DMS53 treated with DMSO at 0.1 percent for 48 hours (cell line): ENCODE measurements around the gene C1orf87.
A peak's percentile ranks its signal among the peaks of the same experiment; 100 is the strongest.

Source experiments
- DNase-seq: peaks from one replicate; lab custom pipeline; 2025; ENCODE audit not compliant: unreplicated experiment; lab: John Stamatoyannopoulos, UW

Gene C1orf87, protein sequence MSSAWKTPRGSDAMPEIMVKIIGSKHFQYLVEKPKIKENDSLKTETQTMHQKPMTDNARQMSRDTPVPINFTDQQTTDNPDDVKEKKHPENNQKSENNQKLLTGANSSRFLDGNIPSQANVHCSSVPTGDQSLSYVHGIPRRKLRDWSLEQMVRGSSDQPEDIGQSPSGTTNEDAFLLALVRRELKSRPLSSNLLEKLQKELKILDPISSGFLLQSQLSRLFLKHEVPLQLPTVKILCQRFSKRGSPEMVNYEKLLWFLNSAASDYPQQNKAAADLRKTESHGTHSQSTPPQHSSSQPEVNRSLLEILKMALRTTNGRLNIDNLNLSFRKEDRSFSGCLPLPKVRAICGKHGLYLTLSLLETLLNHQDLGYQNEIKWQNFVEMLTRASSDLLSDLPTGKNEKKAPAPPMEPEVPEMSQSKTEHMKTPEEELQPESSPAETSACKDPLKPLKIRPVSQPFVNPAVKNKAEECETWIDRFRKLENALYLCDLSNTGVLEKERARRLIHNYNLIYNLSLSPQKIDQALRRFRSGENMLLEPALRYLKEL

GRCh38 chr1:60073605-60074278 lies at the start of gene C1orf87:
TSS of gene C1orf87 (minus strand) at chr1:60073770. CDS start at chr1:60072643, 1,127 bp downstream.
- peak; percentile 13 for DNase-seq

GRCh38 chr1:60118085-60118484 lies 44.5 kb upstream of the C1orf87 start:
- no peak for DNase-seq

GRCh38 chr1:60114745-60115318 lies 41.3 kb upstream of the C1orf87 start:
- no peak for DNase-seq

- DNase-seq, result no peak
These were observed 40.0 kb upstream of the C1orf87 start for GRCh38 chr1:60113596-60113995.

DNA sequence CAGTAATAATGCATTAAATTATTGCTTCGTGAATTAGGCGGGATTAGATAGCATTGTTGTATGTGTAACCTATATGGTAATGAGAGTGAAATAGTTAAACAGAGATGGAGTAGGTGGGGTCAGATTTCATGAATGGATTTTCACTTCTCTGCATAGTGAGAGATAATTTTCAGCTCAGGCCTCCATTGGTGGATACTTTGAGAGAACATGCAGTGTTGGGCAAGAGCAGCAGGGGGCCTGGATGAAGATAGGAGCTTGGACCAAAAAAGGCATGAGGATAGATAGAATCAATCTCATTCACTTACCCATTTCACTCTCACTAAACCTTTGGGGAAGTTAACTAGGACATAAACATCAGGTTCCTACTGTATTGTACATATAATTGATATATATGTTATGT lies 39.5 kb upstream of the C1orf87 start:
- DNase-seq, result no peak

DNA sequence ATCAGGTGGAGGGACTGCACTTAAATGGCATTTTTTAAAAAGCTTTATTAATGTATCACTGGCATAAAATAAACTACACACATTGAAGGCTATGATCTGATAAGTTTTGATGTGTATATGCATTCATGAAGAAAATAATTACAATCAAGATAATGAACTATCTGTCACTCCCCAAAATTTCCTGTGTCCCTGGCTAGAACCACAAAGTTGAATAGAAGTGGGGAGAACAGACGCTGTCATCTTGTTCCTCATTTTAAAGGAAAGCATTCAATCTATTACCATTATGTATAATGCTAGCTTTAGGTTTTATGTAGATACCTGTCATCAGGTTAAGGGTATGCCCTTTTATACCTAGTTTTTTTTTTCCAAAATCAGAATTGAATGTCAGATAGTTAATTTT lies 38.1 kb upstream of the C1orf87 start:
- no peak for DNase-seq

GRCh38 chr1:60111118-60111517 lies 37.5 kb upstream of the C1orf87 start:
- DNase-seq, result no peak

DNA sequence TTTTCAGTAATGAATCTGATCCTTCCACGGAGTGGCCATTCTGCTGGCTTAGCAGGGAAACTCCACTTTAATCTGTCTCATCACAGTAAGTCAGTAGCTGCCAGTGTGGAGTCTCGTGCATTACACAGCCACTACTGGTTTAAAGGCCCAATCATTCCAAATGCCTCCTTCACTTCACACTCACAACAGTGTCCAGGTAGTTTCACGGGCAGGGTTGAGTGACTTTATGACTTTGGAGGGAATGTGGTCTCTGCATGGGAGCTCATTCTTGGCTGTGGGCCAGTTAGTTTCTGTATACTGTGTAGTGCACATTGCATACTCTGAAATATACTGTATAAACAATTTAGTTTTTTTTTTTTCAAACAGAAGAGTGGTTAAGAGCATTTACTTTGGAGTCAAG lies 34.6 kb upstream of the C1orf87 start:
- no peak for DNase-seq

GRCh38 chr1:60103186-60103585 lies 29.6 kb upstream of the C1orf87 start:
- no peak for DNase-seq

DNA sequence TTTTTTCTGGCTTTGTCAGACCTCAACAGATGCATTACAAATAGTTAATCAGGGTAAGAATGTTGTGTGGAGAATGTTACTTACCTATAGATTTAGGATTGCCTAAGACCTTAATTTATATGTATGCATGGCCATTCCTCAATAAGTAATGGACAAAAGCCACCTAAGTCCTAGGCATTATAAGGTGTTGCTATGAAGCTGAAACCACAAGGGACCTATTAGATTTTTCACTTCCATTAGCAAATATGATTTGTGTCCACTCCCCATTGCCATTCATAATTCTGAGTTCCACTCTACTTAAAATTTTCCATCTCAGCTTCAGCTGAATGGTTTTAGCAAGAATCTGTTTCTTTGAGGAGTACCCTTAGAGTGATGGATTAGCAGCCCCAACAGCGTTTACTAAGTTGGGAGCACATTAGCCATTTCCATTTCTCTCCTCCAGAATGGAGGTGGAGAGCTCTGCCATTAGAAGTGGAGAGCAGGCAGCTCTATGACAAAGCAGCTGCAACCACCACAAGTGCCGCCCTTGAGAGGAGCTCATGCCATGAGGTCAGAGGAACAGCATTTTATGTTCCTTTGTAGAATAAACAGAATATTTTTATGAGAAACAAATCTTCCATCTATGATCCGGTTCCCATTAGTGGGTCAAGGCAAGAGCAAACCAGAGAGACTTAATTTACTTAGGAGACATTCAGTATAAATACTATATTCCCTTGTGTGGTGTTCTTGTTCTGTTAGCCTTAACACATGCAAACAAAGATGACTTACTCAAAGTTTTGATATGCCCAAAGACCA lies 28.9 kb upstream of the C1orf87 start:
- no peak for DNase-seq

- no peak for DNase-seq
These were observed 27.9 kb upstream of the C1orf87 start for GRCh38 chr1:60101516-60101915.

DNA sequence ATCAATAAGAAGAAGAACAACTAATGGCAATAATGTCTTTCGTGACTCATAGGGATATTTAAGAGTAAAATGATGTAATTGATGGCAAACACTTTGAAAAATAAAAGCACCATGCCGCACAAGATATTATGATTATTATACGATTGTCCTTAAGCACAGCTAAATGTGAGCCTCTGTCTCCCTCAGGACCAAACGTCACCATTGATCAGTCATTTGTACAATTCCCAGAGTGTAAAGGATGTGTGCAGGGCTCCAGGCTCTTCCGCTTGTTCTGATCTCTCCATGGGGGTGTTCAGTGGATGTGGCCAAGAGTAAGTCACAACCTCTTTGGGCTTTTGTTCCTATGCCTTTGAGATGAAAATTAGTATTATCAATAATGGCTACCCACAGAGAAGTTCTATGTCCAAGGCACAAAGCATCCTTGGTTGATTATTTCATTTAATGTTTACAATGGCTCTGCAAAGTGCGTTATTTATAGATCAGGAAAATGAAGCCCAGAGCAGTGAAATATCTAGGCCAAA lies 17.7 kb upstream of the C1orf87 start:
- no peak for DNase-seq

DNA sequence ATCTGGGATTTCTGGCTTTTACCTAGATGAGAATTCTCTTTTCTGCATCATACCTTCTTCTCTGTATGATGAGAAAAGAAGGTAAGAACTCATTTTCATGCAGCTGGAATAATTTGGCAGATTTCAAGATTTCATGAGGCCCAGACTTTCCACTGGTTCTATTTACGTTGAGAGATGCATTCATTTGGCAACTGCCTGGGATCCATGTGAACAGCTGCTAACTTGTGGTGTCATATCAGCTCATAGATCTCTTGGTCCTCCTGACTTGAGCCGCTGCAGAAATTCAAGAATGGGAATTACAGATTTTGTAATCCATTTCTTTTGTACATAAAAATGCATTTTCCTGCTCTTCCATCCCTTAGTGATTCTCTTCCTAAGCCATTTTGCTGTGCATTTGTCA lies 17.1 kb upstream of the C1orf87 start:
- DNase-seq, result no peak

GRCh38 chr1:60088620-60089155 lies 15.1 kb upstream of the C1orf87 start:
- DNase-seq, result no peak

GRCh38 chr1:60087681-60088080 lies 14.1 kb upstream of the C1orf87 start:
- DNase-seq, result no peak

DNA sequence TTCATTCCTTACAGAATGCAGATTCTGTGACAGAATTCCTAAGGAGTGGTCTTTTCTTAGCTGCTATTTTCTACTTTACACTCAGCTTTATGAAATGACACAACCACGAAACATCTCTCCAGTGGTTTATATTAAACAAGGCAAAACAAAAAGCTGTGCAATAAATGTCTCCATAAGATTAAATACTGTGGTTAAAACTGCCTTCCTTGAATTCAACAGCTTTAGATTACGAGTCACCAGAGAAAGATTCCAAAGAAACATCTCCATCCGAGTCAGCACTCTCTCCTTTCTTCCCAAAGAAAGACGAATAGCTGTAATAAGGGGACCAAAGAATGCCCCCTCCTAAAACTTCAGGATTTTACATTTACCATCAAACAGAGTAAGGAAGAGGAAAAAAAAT lies 4.6 kb upstream of the C1orf87 start:
- no peak for DNase-seq

GRCh38 chr1:60071296-60071695 lies 2.3 kb downstream of the C1orf87 start:
- DNase-seq, result no peak

GRCh38 chr1:60069691-60070090 lies 3.9 kb downstream of the C1orf87 start:
- DNase-seq, result no peak

DNA sequence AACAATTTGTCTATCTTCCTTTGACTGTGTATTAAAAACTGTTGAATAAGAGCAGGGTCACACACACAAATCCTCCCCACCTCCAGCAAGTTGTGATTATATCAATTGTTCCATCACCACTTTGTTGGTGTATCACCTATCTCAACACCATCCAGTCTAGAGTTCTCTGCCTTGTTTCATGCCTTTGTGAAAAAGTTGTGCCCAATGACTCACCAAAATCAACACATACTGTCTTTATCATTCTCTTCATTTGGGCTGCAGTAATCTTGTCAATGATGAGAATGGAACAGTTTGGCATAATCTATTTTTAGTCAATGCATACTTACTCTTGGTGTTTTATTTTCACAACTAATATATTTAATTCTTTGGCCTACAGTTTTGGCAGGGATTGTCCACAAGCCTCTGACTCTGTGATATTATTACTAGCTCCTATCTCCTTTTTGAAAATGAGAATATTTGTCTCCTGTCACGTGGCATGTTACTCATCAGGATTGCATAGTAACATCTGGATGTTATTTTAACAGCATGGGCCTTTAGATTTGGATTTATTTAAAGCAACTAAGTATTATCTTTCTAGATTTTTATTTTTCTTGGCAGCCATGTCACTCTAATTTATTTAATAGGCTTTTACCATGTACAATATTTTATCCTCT lies 5.1 kb downstream of the C1orf87 start:
- DNase-seq, result no peak

DNA sequence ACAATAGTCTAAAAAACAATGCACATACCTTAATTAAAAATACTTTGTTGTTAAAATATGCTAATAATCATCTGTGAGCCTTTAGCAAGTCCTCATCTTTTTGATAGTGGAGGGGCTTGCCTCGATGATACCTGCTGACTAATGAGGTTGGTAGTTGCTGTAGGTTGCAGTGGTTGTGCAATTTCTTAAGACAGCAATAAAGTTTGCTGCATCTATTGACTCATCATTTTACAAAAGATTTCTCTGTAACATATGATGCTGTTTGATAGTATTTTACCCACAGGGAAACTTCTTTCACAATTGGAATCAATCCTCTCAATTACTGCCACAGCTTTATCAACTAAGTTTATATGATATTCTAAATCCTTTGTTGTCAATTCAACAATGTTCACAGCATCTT lies 7.6 kb downstream of the C1orf87 start:
- no peak for DNase-seq
